ENCODE measurements around the gene PTPRA. TPM values are rescaled to one million over a fixed set of nuclear protein-coding genes. Genes with fewer than 3 reads are reported as not detected.

Gene PTPRA
- total RNA-seq, 1 experiment from 2014 or later: 45.2 TPM

DNA sequence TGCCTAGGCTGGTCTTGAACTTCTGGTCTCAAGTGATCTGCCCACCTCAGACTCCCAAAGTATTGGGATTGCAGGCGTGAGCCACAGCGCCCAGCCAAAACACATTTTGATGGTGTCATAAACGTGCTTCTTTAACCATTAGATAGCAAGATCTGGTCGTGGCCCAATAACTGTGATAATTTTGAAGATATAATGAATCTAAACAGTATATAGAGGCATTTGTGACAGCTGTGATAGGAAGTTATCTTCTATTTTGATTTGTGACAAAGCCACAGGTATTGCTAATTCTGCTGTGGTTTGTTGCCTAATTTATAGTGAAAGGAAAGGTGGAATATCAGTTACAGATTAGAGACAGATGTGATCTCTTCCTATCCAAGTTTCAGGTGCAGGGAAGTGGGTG lies 197.4 kb downstream of the PTPRA start:
- H3K4me1 ChIP-seq (ENCODE audit: insufficient read depth, low read length): no peaks in the 10 kb centered on the region
- H3K79me1 ChIP-seq (ENCODE audit: insufficient read depth, low read depth, low read length, poor library complexity, severe bottlenecking): no peaks in the 10 kb centered on the region
- H4K5ac ChIP-seq (ENCODE audit: insufficient read length, low read depth, low read length): no peak overlapping the region
- no peak overlapping the region for H3K27ac Mint-ChIP-seq
- peak overlapping the region in 1 of 2 experiments; percentile 10; a peak in 2 of 5 replicates for H3K4me3 Mint-ChIP-seq
- WGBS (ENCODE audit: extremely low coverage, insufficient read length, low lambda C conversion rate): no CpG with 5 or more reads among the region's 4 CpGs
- H4K20me1 ChIP-seq (ENCODE audit: control insufficient read depth, insufficient read depth, insufficient read length): no peaks in the 10 kb centered on the region
- no peak overlapping the region for H3K18ac ChIP-seq (ENCODE audit: insufficient read length, low read depth, low read length)
- H3K27me3 Mint-ChIP-seq (ENCODE audit: low read depth): peaks cover 54% of the 10 kb centered on the region
- peaks cover 10% of the 10 kb centered on the region for H3K9me3 ChIP-seq (ENCODE audit: control insufficient read depth, low read depth, low read length)
- DNase-seq: no peak
- H2AK5ac ChIP-seq (ENCODE audit: insufficient read length, low read length): no peak overlapping the region
- no peak overlapping the region for H3T11ph ChIP-seq (ENCODE audit: low read length)
- H4K91ac ChIP-seq (ENCODE audit: insufficient read length, low read depth, low read length): no peak overlapping the region
- H3K56ac ChIP-seq (ENCODE audit: insufficient read length, low read depth, low read length): no peak overlapping the region
- no peak overlapping the region for H3K4me2 ChIP-seq (ENCODE audit: insufficient read depth, insufficient read length, low read length)
- no peak overlapping the region for H2BK12ac ChIP-seq (ENCODE audit: insufficient read length, low read depth, low read length)
- H4K8ac ChIP-seq (replicated peaks; ENCODE audit: insufficient read length, low read depth, low read length): no peak overlapping the region
- no peak overlapping the region for H2AFZ ChIP-seq (ENCODE audit: low read length)
- H2BK5ac ChIP-seq (ENCODE audit: insufficient read length, low read length): no peak overlapping the region
- H3K79me2 ChIP-seq (ENCODE audit: insufficient read depth, low read length): no peaks in the 10 kb centered on the region
- H2BK120ac ChIP-seq (ENCODE audit: low read depth, low read length, poor library complexity, severe bottlenecking): no peak overlapping the region
- H2BK15ac ChIP-seq (ENCODE audit: low read depth, low read length): no peak overlapping the region
- H3K23me2 ChIP-seq (ENCODE audit: insufficient read length, low read depth, low read length, poor library complexity, severe bottlenecking): no peaks in the 10 kb centered on the region
- H3K36me3 Mint-ChIP-seq (ENCODE audit: insufficient read depth in 1 of 3, low read depth in 3 of 3): no peaks in the 10 kb centered on the region; a peak in 2 of 7 replicates
- no peak overlapping the region for H3K27ac ChIP-seq (ENCODE audit: insufficient read length, low read depth, low read length)
- H3K9ac ChIP-seq (ENCODE audit: extremely low read depth, insufficient read length, low read length): no peak overlapping the region
- H3K27me3 ChIP-seq (ENCODE audit: insufficient read depth, low read length): peaks cover 9% of the 10 kb centered on the region; the same call in 1 of the 2 replicates
- H3K9me3 Mint-ChIP-seq: peaks cover 7 to 12% of the 10 kb centered on the region in 2 experiments
- no peak overlapping the region for H3K14ac ChIP-seq (ENCODE audit: insufficient read depth, low read length)
- H3K23ac ChIP-seq (ENCODE audit: insufficient read length, low read depth, low read length): no peak overlapping the region
- no peak overlapping the region for H2BK20ac ChIP-seq (ENCODE audit: low read depth, low read length, poor library complexity, severe bottlenecking)
- TF ChIP-seq, protein P1, sequence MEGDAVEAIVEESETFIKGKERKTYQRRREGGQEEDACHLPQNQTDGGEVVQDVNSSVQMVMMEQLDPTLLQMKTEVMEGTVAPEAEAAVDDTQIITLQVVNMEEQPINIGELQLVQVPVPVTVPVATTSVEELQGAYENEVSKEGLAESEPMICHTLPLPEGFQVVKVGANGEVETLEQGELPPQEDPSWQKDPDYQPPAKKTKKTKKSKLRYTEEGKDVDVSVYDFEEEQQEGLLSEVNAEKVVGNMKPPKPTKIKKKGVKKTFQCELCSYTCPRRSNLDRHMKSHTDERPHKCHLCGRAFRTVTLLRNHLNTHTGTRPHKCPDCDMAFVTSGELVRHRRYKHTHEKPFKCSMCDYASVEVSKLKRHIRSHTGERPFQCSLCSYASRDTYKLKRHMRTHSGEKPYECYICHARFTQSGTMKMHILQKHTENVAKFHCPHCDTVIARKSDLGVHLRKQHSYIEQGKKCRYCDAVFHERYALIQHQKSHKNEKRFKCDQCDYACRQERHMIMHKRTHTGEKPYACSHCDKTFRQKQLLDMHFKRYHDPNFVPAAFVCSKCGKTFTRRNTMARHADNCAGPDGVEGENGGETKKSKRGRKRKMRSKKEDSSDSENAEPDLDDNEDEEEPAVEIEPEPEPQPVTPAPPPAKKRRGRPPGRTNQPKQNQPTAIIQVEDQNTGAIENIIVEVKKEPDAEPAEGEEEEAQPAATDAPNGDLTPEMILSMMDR (conservative IDR thresholded peaks at IDR 0.05): no peak
- H3K4ac ChIP-seq (ENCODE audit: low read depth, low read length): no peak overlapping the region
- peaks cover 6% of the 10 kb centered on the region in 2 experiments for H3K4me1 Mint-ChIP-seq
